Stimulated activated CD4-positive, alpha-beta T cell treated with anti-CD3 and anti-CD28 coated beads, Interleukin-15, amount 100 ng/mL, for 1 hour (primary cell): ENCODE results near the gene HADH.
"Not testable (repeated sequence)": the region's sequence is repeated elsewhere in the genome, so short reads cannot be mapped to it uniquely, and the experiment has no call there.

Experiments used
- DNase-seq, 2 donors: peaks; one replicate each; pipeline ENCODE4 v3.0.0-alpha.2; 2020; ENCODE audit warnings: low read depth in 1 of 2, low spot score in 1 of 2

HADH gene

GRCh38 chr4:107989537-107990386 is at the start of gene HADH:
Gene HADH (plus strand): TSS chr4:107989889. CDS start chr4:107989933, 44 bp downstream.
- peak; percentile 86 to 92 for DNase-seq

GRCh38 chr4:107945809-107946208 is 43.9 kb upstream of the HADH start:
- DNase-seq: no peak

- no peak for DNase-seq
Observed at GRCh38 chr4:107950746-107951540, 38.7 kb upstream of the HADH start.

DNA sequence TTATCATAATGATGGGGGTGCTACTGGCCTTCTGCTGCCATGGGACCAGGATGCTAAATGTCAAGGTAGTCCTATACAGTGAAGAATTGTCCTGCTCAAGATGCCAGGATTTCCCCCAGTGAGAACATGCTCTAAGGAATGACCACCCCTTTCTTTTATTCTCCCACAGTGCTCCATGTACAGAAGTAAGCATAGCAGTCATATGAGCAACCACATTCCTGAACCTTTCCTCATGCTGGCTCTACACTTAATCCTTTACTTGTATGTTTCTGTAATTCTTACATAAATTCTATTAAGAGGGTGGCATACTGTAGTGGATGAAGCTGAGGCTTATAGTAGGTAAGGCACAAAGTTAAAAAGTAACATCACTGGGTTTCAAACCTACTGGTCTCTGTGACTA is 38.1 kb upstream of the HADH start:
- DNase-seq: no peak

DNA sequence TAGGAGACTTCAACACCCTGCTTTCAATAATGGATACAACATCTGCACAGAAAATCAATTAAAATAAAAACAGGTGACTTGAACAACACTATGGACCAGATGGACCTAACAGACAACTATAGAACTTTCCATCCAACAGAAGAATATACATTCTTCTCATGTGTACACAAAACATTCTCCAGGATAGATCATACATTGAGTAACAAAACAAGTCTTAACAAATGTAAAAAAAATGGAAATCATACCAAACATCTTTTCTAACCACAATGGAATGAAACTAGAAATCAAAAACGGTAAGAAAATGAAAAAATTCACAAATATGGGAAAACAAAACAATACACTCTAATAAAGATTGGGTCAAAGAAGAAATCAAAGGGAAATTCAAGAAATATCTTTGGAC is 33.7 kb upstream of the HADH start:
- no peak for DNase-seq

GRCh38 chr4:107966903-107967302 is 22.8 kb upstream of the HADH start:
- no peak for DNase-seq

DNA sequence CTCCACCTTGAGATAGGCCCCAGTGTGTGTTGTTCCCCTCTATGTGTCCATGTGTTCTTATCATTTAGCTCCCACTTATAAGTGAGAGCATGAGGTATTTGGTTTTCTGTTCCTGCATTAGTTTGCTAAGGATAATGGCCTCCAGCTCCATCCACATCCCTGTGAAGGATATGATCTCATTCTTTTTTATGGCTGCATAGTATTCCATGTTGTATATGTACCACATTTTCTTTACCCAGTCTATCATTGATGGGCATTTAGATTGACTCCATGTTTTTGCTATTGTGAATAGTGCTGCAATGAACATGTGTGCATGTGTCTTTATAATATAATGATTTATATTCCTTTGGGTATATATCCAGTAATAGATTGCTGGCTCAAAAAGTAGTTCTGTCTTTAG is 22.2 kb upstream of the HADH start:
- DNase-seq: not testable (repeated sequence)

DNA sequence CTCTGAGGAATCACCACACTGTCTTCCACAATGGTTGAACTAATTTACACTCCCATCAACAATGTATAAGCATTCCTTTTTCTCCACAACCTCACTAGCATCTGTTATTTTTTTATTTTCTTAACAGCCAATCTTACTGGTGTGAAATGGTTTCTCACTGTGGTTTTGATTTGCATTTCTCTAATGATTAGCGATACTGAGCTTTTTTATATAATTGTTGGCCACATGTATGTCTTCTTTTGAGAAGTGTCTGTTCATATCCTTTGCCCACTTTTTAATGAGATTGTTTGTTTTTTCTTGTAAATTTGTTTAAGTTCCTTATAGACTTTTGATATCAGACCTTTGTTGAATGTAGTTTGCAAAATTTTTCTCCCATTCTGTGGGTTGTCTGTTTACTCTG is 21.8 kb upstream of the HADH start:
- not testable (repeated sequence) for DNase-seq

DNA sequence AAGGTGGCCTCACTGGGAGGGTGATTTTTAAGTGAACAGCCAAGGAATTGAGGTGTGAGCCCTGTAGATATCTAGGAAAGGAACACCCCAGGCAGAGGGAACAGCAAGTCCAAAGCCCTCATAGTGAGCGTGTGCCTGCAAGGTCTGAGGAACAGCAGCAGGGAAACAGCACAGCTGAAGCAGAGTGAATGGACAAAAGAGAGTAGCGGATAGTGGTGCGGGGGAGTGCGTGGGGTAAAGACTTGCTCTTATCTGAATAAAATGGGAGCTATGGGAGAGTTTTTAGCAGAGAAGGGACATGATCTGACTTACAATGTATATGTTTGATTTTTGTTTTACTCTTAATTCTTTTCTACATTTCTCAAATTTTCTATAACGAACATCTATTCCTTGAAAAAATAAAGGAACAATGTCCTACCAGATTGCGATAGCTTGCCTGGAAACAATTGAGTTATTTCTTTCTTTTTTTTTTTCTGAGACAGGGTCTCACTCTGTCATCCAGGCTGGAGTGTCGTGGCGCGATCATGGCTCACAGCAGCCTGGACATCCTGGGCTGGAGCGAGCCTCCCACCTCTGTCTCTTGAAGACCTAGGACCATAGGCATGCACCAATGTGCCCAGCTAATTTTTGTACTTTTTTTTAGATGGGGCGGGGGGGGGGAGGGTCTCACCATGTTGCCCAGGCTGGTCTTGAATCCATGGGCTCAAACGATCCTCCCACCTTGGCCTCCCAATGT is 19.5 kb upstream of the HADH start:
- no peak for DNase-seq

GRCh38 chr4:107972605-107973004 is 17.1 kb upstream of the HADH start:
- no peak for DNase-seq

DNA sequence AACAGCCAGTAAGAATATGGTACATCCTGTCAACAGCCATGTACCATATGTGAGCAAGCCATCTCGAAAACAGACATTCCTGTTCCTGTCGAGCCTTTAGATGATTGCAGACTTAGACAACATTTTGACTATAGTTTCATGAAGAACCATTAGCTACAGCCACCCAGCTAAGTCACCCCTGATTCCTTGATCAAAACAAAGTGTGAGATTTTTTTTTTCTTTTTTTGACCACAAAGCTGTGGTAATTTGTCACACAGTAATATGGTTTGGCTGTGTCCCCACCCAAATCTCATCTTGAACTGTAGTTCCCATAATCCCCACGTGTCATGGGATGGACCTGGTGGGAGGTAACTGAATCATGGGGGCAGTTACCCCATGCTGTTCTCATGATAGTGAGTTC is 15.2 kb upstream of the HADH start:
- DNase-seq: no peak

DNA sequence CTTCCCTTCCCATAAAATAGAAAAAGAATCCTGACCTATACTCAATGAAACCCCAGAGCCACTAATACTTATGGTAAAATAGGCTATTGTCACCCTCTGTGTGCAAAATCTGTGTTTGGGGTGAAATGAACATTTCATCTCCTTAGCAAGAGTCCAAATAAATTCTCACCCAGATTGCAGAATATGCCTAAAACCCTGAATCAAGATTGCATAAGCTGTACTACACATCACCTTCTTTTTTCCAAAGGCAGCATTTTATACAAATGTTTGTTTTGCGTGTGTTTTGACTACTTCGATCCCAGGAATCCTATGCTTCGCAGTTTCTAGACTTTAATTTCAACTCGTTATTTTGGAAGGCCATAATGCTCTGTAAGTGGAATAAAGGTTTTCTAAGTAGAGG is 12.2 kb upstream of the HADH start:
- DNase-seq: no peak

GRCh38 chr4:107977966-107978705 is 11.6 kb upstream of the HADH start:
- no peak for DNase-seq

DNA sequence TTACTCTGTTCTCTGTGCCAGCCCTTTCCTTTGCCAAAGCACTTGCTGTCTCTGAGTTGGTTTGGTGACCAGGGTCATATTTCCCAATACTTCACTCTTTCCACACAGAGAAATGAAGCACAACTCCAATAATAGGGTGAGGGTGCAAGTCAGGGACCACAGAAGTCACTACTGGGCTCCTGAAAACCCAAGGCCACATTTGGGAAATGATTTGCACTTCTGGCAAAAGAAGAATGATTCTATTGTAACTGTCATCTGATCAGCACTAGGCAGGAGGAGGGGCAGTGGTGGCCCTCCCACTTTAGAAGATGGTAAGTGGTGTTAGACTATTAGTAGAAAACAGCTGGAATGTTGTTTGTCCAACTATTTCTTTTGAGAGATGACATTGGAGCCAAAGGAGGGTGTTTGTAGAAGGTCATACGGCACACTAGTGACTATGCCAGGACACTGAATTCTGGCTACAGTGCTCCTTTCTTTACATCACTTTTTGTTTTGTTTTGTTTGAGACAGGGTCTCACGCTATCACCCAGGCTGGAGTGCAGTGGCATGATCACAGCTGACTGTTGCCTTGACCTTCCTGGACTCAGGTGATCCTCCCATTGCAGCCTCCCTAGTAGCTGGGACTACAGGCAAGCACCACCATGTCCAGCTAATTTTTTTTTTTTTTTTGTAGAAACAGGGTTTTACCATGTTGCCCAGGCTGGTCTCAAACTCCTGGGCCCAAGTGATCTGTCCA is 10.8 kb upstream of the HADH start:
- DNase-seq: no peak

DNA sequence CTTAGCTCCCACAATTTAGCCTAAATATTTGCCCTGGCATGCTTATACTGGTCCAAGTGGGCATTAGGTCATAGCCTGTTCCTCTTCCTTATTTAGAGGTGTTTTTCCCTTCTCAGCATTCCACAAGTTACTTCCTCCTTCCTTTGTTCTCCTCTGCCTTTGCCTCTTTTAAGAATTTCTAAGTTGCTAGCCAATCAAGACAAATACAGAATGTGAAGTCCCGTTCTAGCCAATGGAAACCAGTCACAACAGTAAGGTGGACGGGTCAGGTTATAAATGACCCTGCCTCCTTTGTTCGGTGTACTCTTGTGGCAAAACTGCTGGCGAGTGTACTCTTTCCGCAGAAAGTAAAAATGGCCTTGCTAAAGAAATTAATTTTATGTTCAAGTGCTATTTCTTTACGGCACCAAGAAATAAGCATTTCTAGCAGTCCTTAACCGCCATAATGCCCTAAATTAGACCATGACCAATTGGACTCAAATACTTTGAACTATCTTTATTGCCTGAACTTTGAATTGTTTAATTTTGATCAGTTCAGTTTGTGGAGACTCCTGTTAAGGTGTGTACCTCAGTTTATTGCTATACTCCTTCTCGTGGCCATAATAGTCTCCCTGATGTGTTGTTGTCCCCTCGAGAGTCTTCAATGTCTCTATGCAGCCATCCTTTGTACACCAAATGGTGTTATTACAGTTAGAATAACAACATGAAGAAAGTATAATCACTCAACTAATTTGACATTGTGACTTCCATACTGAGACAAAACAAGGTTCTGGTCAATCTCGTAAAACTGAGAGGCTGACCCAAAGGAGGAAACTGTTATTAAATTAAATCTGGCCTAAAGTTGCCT is 1.6 kb upstream of the HADH start:
- no peak for DNase-seq

- DNase-seq: no peak
Observed at GRCh38 chr4:107988763-107989035, 990 bp upstream of the HADH start.

DNA sequence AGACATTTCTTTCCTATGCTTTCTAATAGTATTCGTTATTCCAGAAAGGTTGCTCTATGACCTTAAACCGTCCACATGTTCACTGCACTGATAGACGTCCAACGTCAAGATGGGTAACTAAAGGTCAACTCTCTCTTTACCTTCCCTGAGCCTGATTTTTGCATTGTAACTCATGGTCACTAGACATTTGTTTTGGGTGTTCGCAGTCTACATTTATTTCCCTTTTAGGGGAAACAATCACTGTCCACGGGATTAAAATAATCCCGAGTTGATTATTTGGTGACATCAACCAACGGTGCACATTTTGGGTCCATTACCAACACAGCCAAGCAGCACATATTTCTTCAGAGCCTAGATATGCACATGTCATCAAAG is 540 bp upstream of the HADH start:
- DNase-seq: no peak

GRCh38 chr4:107991945-107992630 is 2.4 kb downstream of the HADH start:
- DNase-seq: no peak

DNA sequence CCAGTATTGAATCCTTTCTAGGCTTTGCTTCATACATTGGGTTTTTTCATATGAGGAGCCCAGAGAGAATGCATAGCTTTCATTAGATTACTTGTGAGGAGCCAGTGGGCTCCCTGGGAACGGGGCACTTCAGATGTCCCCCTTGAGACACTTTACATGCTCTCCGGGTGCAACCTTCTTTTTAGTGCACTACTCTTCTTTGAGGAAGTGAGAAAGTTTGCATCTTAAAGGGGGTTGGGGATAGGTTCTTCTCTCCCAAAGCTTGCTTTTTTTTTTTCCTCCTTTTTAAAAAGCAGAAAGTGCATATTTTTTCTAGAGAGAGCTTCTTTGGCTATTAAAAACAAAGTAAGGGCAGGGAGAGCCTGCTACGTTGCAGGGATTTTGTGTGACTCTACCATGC is 4.3 kb downstream of the HADH start:
- no peak for DNase-seq
